Erythroblast (primary cell): Measurements from ENCODE around the gene MORC1.
"Not testable (repeated sequence)": the region's sequence is repeated elsewhere in the genome, so short reads cannot be mapped to it uniquely, and the experiment has no call there.

Experiments
- DNase-seq, 2 experiments: peaks; one replicate each; lab custom pipeline; 2025; lab: John Stamatoyannopoulos, UW
- GATA1 ChIP-seq: IDR thresholded peaks from 2 replicates; pipeline ENCODE4 v1.6.1; 2011; ENCODE audit warnings: low read depth, mild to moderate bottlenecking, control low read depth, low read length, moderate library complexity
- POLR2A ChIP-seq: IDR thresholded peaks from 2 replicates; pipeline ENCODE4 v1.6.1; 2011; ENCODE audit warnings: mild to moderate bottlenecking, low read length

Gene MORC1, protein sequence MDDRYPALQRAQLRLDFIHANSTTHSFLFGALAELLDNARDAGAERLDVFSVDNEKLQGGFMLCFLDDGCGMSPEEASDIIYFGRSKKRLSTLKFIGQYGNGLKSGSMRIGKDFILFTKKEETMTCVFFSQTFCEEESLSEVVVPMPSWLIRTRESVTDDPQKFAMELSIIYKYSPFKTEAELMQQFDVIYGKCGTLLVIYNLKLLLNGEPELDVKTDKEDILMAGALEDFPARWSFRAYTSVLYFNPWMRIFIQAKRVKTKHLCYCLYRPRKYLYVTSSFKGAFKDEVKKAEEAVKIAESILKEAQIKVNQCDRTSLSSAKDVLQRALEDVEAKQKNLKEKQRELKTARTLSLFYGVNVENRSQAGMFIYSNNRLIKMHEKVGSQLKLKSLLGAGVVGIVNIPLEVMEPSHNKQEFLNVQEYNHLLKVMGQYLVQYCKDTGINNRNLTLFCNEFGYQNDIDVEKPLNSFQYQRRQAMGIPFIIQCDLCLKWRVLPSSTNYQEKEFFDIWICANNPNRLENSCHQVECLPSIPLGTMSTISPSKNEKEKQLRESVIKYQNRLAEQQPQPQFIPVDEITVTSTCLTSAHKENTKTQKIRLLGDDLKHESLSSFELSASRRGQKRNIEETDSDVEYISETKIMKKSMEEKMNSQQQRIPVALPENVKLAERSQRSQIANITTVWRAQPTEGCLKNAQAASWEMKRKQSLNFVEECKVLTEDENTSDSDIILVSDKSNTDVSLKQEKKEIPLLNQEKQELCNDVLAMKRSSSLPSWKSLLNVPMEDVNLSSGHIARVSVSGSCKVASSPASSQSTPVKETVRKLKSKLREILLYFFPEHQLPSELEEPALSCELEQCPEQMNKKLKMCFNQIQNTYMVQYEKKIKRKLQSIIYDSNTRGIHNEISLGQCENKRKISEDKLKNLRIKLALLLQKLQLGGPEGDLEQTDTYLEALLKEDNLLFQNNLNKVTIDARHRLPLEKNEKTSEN

DNA sequence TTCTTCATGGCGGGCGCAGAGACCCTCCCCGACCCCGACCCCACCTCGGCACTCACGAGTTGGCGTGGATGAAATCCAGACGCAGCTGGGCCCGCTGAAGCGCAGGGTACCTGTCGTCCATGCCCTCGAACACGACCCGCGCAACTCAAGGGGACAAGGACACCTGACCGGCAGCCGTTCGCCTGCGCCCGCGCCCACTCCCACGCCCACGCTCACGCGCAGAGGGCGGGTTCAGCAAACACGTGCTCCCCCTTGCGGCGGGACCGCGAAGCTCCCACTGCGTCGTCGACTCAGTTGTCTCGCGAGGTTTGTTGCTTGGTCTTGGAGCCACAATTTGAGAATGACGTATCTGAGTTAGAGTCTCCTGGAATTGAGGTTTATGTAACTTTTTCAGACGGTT, at the start of gene MORC1:
Gene MORC1 (minus strand): TSS at position 196 of the 400 bp plus-strand sequence. CDS start 75 bp downstream, at position 121.
- TF ChIP-seq GATA1 (no peak), POLR2A (no peak)
- no peak for DNase-seq

GRCh38 chr3:109165905-109166304, 48.0 kb upstream of the MORC1 start:
- DNase-seq, result no peak
- no peak for TF ChIP-seq POLR2A
- TF ChIP-seq GATA1, result no peak

- TF ChIP-seq GATA1 (no peak), POLR2A (no peak)
- no peak for DNase-seq
These were observed 43.7 kb upstream of the MORC1 start for GRCh38 chr3:109161487-109162123.

- TF ChIP-seq GATA1 (no peak), POLR2A (no peak)
- no peak for DNase-seq
These were observed 37.9 kb upstream of the MORC1 start for GRCh38 chr3:109155828-109156227.

DNA sequence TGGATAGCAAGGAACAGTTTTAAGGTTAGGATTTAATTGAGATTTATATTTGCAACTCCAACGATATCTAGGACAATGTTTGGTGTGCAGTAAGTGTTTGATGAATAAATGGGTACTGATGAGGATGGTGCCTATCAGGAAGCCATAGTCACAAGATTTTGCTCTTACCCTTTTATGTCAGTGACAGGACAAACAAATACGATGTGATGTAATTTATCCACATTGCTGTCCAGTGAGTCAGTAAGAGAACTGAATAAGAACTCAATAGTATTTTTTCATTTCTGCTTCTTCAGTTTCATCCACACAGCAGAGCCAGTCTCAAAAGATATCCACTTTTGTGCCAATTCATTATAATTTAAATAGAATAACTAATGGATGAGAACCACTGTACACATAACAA, 37.0 kb upstream of the MORC1 start:
- TF ChIP-seq GATA1 (no peak), POLR2A (no peak)
- no peak for DNase-seq

- TF ChIP-seq POLR2A (no peak), GATA1 (no peak)
These were observed 34.4 kb upstream of the MORC1 start for GRCh38 chr3:109152320-109152719.

GRCh38 chr3:109149078-109149477, 31.1 kb upstream of the MORC1 start:
- DNase-seq, result no peak
- TF ChIP-seq POLR2A (no peak), GATA1 (no peak)

More at GRCh38 chr3:109152320-109152719, 34.4 kb upstream of the MORC1 start:
- DNase-seq, result no peak

- DNase-seq, result no peak
These were observed 25.7 kb upstream of the MORC1 start for GRCh38 chr3:109143646-109144045.

DNA sequence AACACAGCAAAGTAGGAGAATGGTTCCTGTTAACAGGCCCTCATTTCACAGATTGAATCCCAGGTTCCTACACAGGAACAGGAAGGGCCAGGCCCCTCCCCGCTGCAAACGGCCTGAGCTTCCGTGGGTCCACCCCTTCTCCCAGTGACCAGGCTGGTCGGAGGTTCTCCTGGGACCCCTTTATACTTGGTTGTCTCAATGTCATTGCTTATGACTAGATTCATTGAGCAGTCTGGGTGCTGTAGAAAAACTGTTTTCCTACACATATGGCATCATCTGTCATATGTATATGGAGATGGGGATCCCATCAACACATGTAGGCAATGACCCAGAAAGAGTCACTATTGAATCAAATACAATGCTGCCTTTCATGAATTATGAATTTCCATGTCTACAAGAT, 22.4 kb upstream of the MORC1 start:
- no peak for TF ChIP-seq POLR2A
- no peak for TF ChIP-seq GATA1
- no peak for DNase-seq

More at GRCh38 chr3:109143646-109144045, 25.7 kb upstream of the MORC1 start:
- TF ChIP-seq POLR2A, result no peak
- TF ChIP-seq GATA1, result no peak

DNA sequence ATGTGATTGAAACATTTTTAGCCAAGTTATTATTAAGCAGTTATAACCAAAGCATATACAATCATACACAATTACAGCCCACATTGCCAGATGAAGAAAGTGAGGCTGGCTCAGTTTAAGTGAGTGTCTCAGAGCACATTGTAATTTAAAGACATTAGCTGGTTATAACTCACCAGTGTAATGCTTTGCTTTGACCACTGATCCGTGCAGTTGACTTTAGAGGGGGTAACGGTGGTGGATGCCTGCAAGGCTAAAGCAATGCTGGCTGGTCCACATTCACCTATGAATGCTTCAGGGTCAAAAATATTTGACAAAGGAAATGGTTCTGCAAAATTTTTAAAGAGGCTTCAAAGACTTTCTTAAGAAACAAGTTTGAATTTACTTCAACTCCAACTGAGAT, 19.8 kb upstream of the MORC1 start:
- no peak for DNase-seq
- no peak for TF ChIP-seq POLR2A
- no peak for TF ChIP-seq GATA1

- no peak for TF ChIP-seq GATA1
- no peak for TF ChIP-seq POLR2A
- DNase-seq, result no peak
These were observed 18.6 kb upstream of the MORC1 start, which contains the start of gene C3orf85 for GRCh38 chr3:109136523-109136922. Gene C3orf85 (plus strand): TSS chr3:109136719. CDS start chr3:109136848, 129 bp downstream.

DNA sequence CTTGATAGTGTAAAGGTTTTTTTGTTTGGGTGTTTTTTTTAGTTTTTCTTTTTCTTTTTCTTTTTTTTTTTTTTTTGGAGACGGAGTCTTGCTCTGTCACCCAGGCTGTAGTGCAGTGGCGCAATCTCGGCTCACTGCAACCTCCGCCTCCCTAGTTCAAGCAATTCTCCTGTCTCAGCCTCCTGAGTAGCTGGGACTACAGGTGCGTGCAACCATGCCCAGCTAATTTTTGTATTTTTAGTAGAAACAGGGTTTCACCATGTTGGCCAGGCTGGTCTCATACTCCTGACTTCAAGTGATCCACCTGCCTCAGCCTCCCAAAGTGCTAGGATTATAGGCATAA, 15.5 kb upstream of the MORC1 start:
- DNase-seq, result not testable (repeated sequence)

- DNase-seq, result no peak
- no peak for TF ChIP-seq POLR2A
- TF ChIP-seq GATA1, result no peak
These were observed 15.0 kb upstream of the MORC1 start for GRCh38 chr3:109132801-109133473.

DNA sequence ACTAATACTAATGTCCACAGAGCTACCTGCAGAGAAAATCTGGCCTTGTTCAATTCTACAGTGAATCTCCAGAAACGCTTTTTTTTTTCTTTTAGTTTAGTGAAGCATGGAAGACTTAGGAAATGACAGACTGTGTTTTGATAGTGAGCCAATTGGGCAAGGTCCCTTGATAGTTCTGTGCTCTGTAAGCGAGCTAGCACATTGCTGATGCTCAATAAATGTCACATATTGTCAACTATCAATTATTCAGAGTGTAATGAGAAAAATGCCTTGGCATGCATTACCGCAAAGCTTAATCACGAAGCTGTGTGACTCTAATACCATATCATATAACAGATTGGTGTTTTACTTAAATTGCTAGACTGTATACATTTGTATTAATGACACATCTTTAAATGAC, 13.3 kb upstream of the MORC1 start:
- no peak for DNase-seq
- TF ChIP-seq POLR2A (no peak), GATA1 (no peak)
